AG10803 (cell line): ENCODE results near the gene CDC6.

Source experiments
- DNase-seq: peaks from one replicate; pipeline ENCODE4 v3.0.0; 2010; ENCODE audit warnings: low read depth
- H3K4me3 ChIP-seq: 2 replicates; pipeline ENCODE4 v1.5.1; 2011; ENCODE audit warnings: mild to moderate bottlenecking, low read length, control low read depth
- CTCF ChIP-seq: conservative IDR thresholded peaks from 2 replicates; pipeline ENCODE4 v1.5.1; 2011; ENCODE audit warnings: mild to moderate bottlenecking, low read length, control low read depth, inconsistent platforms

The CDC6 gene

GRCh38 chr17:40343219-40344119 is 55.8 kb downstream of the CDC6 start:
- no peak for DNase-seq
- H3K4me3 ChIP-seq, result peak overlapping the region; percentile 82
- TF ChIP-seq CTCF, result no peak

- no peak for TF ChIP-seq CTCF
- no peak for DNase-seq
- H3K4me3 ChIP-seq, result peak overlapping the region; percentile 82
These were observed 56.9 kb downstream of the CDC6 start for GRCh38 chr17:40344421-40345160.

- peak; percentile 66 for DNase-seq
- H3K4me3 ChIP-seq, result peak overlapping the region; percentile 82
- no peak for TF ChIP-seq CTCF
These were observed 57.7 kb downstream of the CDC6 start for GRCh38 chr17:40345161-40345993.

- H3K4me3 ChIP-seq, result peak overlapping the region; percentile 82
- TF ChIP-seq CTCF, result no peak
- DNase-seq, result no peak
These were observed 58.5 kb downstream of the CDC6 start for GRCh38 chr17:40345994-40346764.

- DNase-seq, result no peak
- TF ChIP-seq CTCF, result no peak
- no peak overlapping the region for H3K4me3 ChIP-seq
These were observed 59.1 kb downstream of the CDC6 start for GRCh38 chr17:40346765-40347158.
